A549 (cell line): Measurements from ENCODE around the gene OR3A2. TPM values are rescaled to one million over a fixed set of nuclear protein-coding genes. Genes with fewer than 3 reads are reported as not detected.
"Not testable (repeated sequence)": the region's sequence is repeated elsewhere in the genome, so short reads cannot be mapped to it uniquely, and the experiment has no call there.

ENCODE experiments used
- ATAC-seq, 2 experiments: fragments of 200-7000 bp in 1 of 2; fragments of >200 bp in 1 of 2; cut with Nextera tagmentation in 1 of 2; cut with Tn5 transposase in 1 of 2; 3 replicates each; pipeline versions ENCODE4 v1.8.0 to v1.9.1; 2018 to 2020; ENCODE audit warnings: mild to moderate bottlenecking in 1 of 2, moderate library complexity in 1 of 2
- CTCF ChIA-PET: fragments of 300-600 bp; sonication (Branson Sonifier 250); formaldehyde crosslinking; extraction: SDS; loops from one replicate; lab custom pipeline; 2021; ENCODE audit warnings: antibody characterized with exemption, inconsistent platforms; lab: Yijun Ruan, JAX
- POLR2A ChIA-PET: fragments of 350-600 bp; formaldehyde crosslinking; extraction: SDS; loops from one replicate; lab custom pipeline; 2021; ENCODE audit warnings: antibody characterized with exemption, inconsistent platforms; lab: Yijun Ruan, JAX
- DNase-seq, 2 experiments: peaks; one replicate each; pipeline versions ENCODE4 v3.0.0 to v3.0.0-alpha.2; 2011 to 2016; ENCODE audit warnings: low read depth in 1 of 2, low spot score in 1 of 2
- FAIRE-seq: peaks from 2 replicates; lab custom pipeline; 2011; peaks lifted over from hg19 to GRCh38; lab: Jason Lieb, UNC
- H3K27ac ChIP-seq, 2 experiments: fragments of >200 bp; sonication (Bioruptor Twin); formaldehyde crosslinking; 3 replicates each; pipeline ENCODE4 v1.5.1; 2016 to 2017
- H3K4me1 ChIP-seq: fragments of >200 bp; sonication (Bioruptor Twin); formaldehyde crosslinking; 3 replicates; pipeline ENCODE4 v1.6.1; 2016
- H3K4me2 ChIP-seq: fragments of >200 bp; sonication (Bioruptor Twin); formaldehyde crosslinking; 3 replicates; pipeline ENCODE4 v1.6.1; 2016
- H3K4me3 ChIP-seq: fragments of >200 bp; sonication (Bioruptor Twin); formaldehyde crosslinking; 3 replicates; pipeline ENCODE4 v1.5.1; 2016
- H3K9me3 ChIP-seq: fragments of >200 bp; sonication (Bioruptor Twin); formaldehyde crosslinking; 3 replicates; pipeline ENCODE4 v1.6.1; 2016
- BHLHE40 ChIP-seq: IDR thresholded peaks from 2 replicates; pipeline ENCODE4 v1.6.1; 2012; ENCODE audit warnings: low read depth, low read length, inconsistent platforms
- CBX8 ChIP-seq: fragments of 200-600 bp; sonication (generic); IDR thresholded peaks from 2 replicates; pipeline ENCODE4 v1.6.1; 2016
- CEBPB ChIP-seq, 2 experiments: fragments of >200 bp in 1 of 2; sonication (Bioruptor Twin) in 1 of 2; formaldehyde crosslinking in 1 of 2; IDR thresholded peaks; 2 replicates each; pipeline ENCODE4 v1.6.1; 2012 to 2016
- CHD2 ChIP-seq: fragments of 150-350 bp; IDR thresholded peaks from 2 replicates; pipeline ENCODE4 v1.6.1; 2014; ENCODE audit warnings: low read length; ENCODE audit not compliant: partially characterized antibody
- CHD4 ChIP-seq: fragments of 200-600 bp; sonication (generic); IDR thresholded peaks from 2 replicates; pipeline ENCODE4 v1.6.1; 2016; ENCODE audit warnings: antibody characterized with exemption, mild to moderate bottlenecking, borderline replicate concordance
- FOSL2 ChIP-seq, 2 experiments: fragments of 450-650 bp in 1 of 2; fragments of >200 bp in 1 of 2; sonication (Bioruptor Twin) in 1 of 2; formaldehyde crosslinking; IDR thresholded peaks; 2 replicates each; pipeline versions ENCODE4 v1.5.0 to v1.6.1; 2016 to 2020; ENCODE audit warnings: mild to moderate bottlenecking in 1 of 2, moderate library complexity in 1 of 2
- MAFK ChIP-seq: fragments of 450-650 bp; IDR thresholded peaks from 2 replicates; pipeline ENCODE4 v1.6.1; 2014; ENCODE audit not compliant: partially characterized antibody
- MAX ChIP-seq: IDR thresholded peaks from 2 replicates; pipeline ENCODE4 v1.6.1; 2012
- MAZ ChIP-seq: fragments of 150-350 bp; IDR thresholded peaks from 2 replicates; pipeline ENCODE4 v1.6.1; 2014; ENCODE audit warnings: antibody characterized with exemption, low read depth, low read length, borderline replicate concordance
- NFE2L2 ChIP-seq: fragments of 150-350 bp; conservative IDR thresholded peaks from 2 replicates; pipeline ENCODE4 v1.6.1; 2014; ENCODE audit warnings: low read length
- NR3C1 ChIP-seq: fragments of >200 bp; sonication (Bioruptor Twin); formaldehyde crosslinking; IDR thresholded peaks from 3 replicates; pipeline ENCODE4 v1.6.1; 2017
- PHF8 ChIP-seq: fragments of 200-600 bp; sonication (generic); IDR thresholded peaks from 2 replicates; pipeline ENCODE4 v1.6.1; 2016; ENCODE audit warnings: low read depth, mild to moderate bottlenecking, antibody characterized with exemption, moderate library complexity, borderline replicate concordance
- POLR2A ChIP-seq: IDR thresholded peaks from 2 replicates; pipeline ENCODE4 v1.6.1; 2012; ENCODE audit warnings: mild to moderate bottlenecking, low read length
- RAD21 ChIP-seq, 2 experiments: fragments of >200 bp in 1 of 2; sonication (Bioruptor Twin) in 1 of 2; formaldehyde crosslinking in 1 of 2; IDR thresholded peaks in 1 of 2; conservative IDR thresholded peaks in 1 of 2; 2 replicates in 1 of 2; 3 replicates in 1 of 2; pipeline ENCODE4 v1.6.1; 2012 to 2018; ENCODE audit warnings: inconsistent platforms in 1 of 2
- RCOR1 ChIP-seq: fragments of 150-350 bp; IDR thresholded peaks from 2 replicates; pipeline ENCODE4 v1.6.1; 2014; ENCODE audit warnings: antibody characterized with exemption, low read length, low read depth
- RFX5 ChIP-seq: fragments of 450-650 bp; IDR thresholded peaks from 2 replicates; pipeline ENCODE4 v1.7.1; 2014; ENCODE audit warnings: antibody characterized with exemption, mild to moderate bottlenecking, moderate library complexity
- SMC3 ChIP-seq: fragments of >200 bp; sonication (Bioruptor Twin); formaldehyde crosslinking; IDR thresholded peaks from 3 replicates; pipeline ENCODE4 v1.6.1; 2018; ENCODE audit warnings: inconsistent platforms
- SREBF2 ChIP-seq: fragments of 450-650 bp; IDR thresholded peaks from 2 replicates; pipeline ENCODE4 v1.6.1; 2014; ENCODE audit warnings: mild to moderate bottlenecking, moderate library complexity
- TP53 ChIP-seq: fragments of 250-450 bp; sonication (Bioruptor Pico); IDR thresholded peaks from 2 replicates; pipeline ENCODE4 v1.5.0; 2021; ENCODE audit warnings: mild to moderate bottlenecking, moderate library complexity
- WGBS: methylation state at CpG from one replicate; pipeline ENCODE4 v1.1.6; 2017; ENCODE audit errors: missing lambda C conversion rate; 5-methylcytosine and 5-hydroxymethylcytosine counted together
- polyA plus RNA-seq, 4 experiments: library from polyadenylated mRNA; depleted of rRNA in 3 of 4; stranded (reverse); fragments of >200 nt; fragmentation: RNase III in 1 of 4; extraction: RNeasy Plus Mini Kit Qiagen cat#74134 plus additional on column Dnase treatment in 1 of 4; gene quantifications; 2 replicates in 3 of 4; 3 replicates in 1 of 4; pipeline ENCODE4 v1.2.3, GENCODE V29; 2011 to 2017
- TF ChIP-seq, protein P1 (sequence below): fragments of >200 bp; sonication (Bioruptor Twin); formaldehyde crosslinking; IDR thresholded peaks from 3 replicates; pipeline ENCODE4 v1.5.1; 2016
- TF ChIP-seq, protein P2 (sequence below): IDR thresholded peaks from 2 replicates; pipeline ENCODE4 v1.6.1; 2012; ENCODE audit warnings: low read depth, borderline replicate concordance
- TF ChIP-seq, protein P3 (sequence below): fragments of >200 bp; sonication (Bioruptor Twin); formaldehyde crosslinking; IDR thresholded peaks from 3 replicates; pipeline ENCODE4 v1.6.1; 2016

OR3A2 gene
- polyA plus RNA-seq, 2 of the 4 experiments (the other 2 are of a cell fraction) = not detected

DNA sequence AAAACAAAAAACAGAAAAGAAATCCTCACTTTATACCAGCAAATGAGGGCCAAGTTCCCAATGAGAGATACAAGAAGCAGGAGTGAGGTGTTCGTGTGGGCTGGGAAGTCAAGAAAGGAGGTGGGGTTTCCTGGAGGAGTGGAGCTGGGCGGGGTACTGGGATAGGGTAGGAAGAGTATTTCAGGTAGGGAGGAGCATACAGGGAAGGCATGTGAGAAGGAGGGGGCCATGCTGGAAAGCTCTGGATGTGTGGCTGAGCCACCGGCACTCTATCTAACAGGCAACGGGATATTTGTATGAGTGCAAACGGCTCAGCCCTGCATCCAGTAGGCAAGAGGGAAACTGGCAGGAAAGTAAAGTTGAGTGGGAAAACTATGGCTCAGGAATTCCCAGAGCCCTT, 4.2 kb downstream of the OR3A2 start (continued):
- TF ChIP-seq, protein P1, sequence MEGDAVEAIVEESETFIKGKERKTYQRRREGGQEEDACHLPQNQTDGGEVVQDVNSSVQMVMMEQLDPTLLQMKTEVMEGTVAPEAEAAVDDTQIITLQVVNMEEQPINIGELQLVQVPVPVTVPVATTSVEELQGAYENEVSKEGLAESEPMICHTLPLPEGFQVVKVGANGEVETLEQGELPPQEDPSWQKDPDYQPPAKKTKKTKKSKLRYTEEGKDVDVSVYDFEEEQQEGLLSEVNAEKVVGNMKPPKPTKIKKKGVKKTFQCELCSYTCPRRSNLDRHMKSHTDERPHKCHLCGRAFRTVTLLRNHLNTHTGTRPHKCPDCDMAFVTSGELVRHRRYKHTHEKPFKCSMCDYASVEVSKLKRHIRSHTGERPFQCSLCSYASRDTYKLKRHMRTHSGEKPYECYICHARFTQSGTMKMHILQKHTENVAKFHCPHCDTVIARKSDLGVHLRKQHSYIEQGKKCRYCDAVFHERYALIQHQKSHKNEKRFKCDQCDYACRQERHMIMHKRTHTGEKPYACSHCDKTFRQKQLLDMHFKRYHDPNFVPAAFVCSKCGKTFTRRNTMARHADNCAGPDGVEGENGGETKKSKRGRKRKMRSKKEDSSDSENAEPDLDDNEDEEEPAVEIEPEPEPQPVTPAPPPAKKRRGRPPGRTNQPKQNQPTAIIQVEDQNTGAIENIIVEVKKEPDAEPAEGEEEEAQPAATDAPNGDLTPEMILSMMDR = no peak
- TF ChIP-seq RCOR1 (no peak), TP53 (CRISPR knock-in tag) (no peak), SMC3 (no peak), FOSL2 (IDR thresholded peaks at IDR 0.05) (no peak), FOSL2 (CRISPR knock-in tag; IDR thresholded peaks at IDR 0.05) (no peak), NR3C1 (no peak)
- TF ChIP-seq, all 56 proteins: peak for 0

- FAIRE-seq = no peak
- 0 out of 3 replicates have a peak, but pooled peaks cover 2% of the 10 kb centered on the region for H3K9me3 ChIP-seq
- no peak for DNase-seq
- no peak overlapping the region for H3K27ac ChIP-seq
- H3K4me2 ChIP-seq = no peak overlapping the region
- TF ChIP-seq BHLHE40 (no peak), POLR2A (no peak), CEBPB (IDR thresholded peaks at IDR 0.05) (no peak), SMC3 (no peak), PHF8 (no peak), CBX8 (no peak), MAFK (no peak), RFX5 (no peak), SREBF2 (no peak)
- TF ChIP-seq, protein P2, sequence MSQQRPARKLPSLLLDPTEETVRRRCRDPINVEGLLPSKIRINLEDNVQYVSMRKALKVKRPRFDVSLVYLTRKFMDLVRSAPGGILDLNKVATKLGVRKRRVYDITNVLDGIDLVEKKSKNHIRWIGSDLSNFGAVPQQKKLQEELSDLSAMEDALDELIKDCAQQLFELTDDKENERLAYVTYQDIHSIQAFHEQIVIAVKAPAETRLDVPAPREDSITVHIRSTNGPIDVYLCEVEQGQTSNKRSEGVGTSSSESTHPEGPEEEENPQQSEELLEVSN = no peak
- TF ChIP-seq, protein P3, sequence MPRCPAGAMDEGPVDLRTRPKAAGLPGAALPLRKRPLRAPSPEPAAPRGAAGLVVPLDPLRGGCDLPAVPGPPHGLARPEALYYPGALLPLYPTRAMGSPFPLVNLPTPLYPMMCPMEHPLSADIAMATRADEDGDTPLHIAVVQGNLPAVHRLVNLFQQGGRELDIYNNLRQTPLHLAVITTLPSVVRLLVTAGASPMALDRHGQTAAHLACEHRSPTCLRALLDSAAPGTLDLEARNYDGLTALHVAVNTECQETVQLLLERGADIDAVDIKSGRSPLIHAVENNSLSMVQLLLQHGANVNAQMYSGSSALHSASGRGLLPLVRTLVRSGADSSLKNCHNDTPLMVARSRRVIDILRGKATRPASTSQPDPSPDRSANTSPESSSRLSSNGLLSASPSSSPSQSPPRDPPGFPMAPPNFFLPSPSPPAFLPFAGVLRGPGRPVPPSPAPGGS = no peak
- ChIA-PET CTCF (no interaction called here), POLR2A (no interaction called here)
- no peaks in the 10 kb centered on the region for H3K4me1 ChIP-seq
- no peak for ATAC-seq
- H3K4me3 ChIP-seq = no peak overlapping the region
- 2% methylated on average over 8 of the region's 8 CpGs for WGBS
Observed at GRCh38 chr17:3378321-3378720, 7.8 kb downstream of the OR3A2 start.

DNA sequence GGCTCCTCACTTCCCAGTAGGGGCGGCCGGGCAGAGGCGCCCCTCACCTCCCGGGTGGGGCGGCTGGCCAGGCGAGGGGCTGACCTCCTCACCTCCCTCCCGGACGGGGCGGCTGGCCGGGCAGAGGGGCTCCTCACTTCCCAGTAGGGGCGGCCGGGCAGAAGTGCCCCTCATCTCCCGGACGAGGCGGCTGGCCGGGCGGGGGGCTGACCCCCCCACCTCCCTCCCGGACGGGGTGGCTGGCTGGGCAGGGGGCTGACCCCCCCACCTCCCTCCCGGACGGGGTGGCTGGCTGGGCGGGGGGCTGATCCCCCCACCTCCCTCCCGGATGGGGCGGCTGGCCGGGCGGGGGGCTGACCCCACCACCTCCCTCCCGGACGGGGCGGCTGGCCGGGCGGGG, 14.9 kb downstream of the OR3A2 start:
- WGBS = no CpG with 5 or more reads among the region's 31 CpGs
- POLR2A ChIA-PET = not testable (repeated sequence)

GRCh38 chr17:3342782-3343181, 43.3 kb downstream of the OR3A2 start:
- H3K9me3 ChIP-seq, H3K4me1 ChIP-seq, DNase-seq, POLR2A ChIA-PET, CTCF ChIA-PET, H3K4me2 ChIP-seq, H3K4me3 ChIP-seq, H3K27ac ChIP-seq, ATAC-seq, FAIRE-seq: not testable (repeated sequence)
- WGBS = 40% methylated on average over 8 of the region's 12 CpGs

More for the DNA sequence above, 14.9 kb downstream of the OR3A2 start:
- FAIRE-seq, ATAC-seq, DNase-seq, H3K27ac ChIP-seq, H3K4me2 ChIP-seq, H3K4me1 ChIP-seq, H3K9me3 ChIP-seq, H3K4me3 ChIP-seq, CTCF ChIA-PET: not testable (repeated sequence)

- peaks cover 8% of the 10 kb centered on the region; the same call in 1 of the 3 replicates for H3K9me3 ChIP-seq
- H3K4me3 ChIP-seq = no peak overlapping the region
- DNase-seq (peak in 1 of 2 experiments; percentile 43), ATAC-seq (peak; percentile 54 to 55; a peak in 2 of 6 replicates), FAIRE-seq (no peak)
- WGBS = 4% methylated on average over 4 of the region's 4 CpGs
- ChIA-PET POLR2A (no interaction called here), CTCF (no interaction called here)
- H3K4me1 ChIP-seq = no peaks in the 10 kb centered on the region
- H3K27ac ChIP-seq = no peak overlapping the region
- no peak overlapping the region for H3K4me2 ChIP-seq
- TF ChIP-seq MAX = no peak
- TF ChIP-seq CEBPB (IDR thresholded peaks at IDR 0.05) = no peak
- peak in 1 of 2 experiments; percentile 38; a peak in 3 of 5 replicates for TF ChIP-seq RAD21 (conservative IDR thresholded peaks at IDR 0.05 in 1 of 2, IDR thresholded peaks at IDR 0.05 in 1 of 2)
- TF ChIP-seq CHD4 = no peak
- no peak for TF ChIP-seq RFX5
- no peak for TF ChIP-seq CHD2
- no peak for TF ChIP-seq MAZ
- peak; percentile 34; the same call in 1 of the 3 replicates for TF ChIP-seq SMC3
- no peak for TF ChIP-seq CBX8
- no peak for TF ChIP-seq NFE2L2
- TF ChIP-seq, protein P1 = peak; percentile 14; the same call in 1 of the 3 replicates
- TF ChIP-seq, all 56 proteins: peak for 3
Observed at GRCh38 chr17:3335876-3336275, 50.2 kb downstream of the OR3A2 start.
